ENCODE data around the gene SNCG. TPM values are rescaled to one million over a fixed set of nuclear protein-coding genes. Genes with fewer than 3 reads are reported as not detected.
"Not testable (repeated sequence)": the region's sequence is repeated elsewhere in the genome, so short reads cannot be mapped to it uniquely, and the experiment has no call there.

SNCG gene
- total RNA-seq, 2 donors from 2014 or later, result 0.60 to 2.7 TPM

DNA sequence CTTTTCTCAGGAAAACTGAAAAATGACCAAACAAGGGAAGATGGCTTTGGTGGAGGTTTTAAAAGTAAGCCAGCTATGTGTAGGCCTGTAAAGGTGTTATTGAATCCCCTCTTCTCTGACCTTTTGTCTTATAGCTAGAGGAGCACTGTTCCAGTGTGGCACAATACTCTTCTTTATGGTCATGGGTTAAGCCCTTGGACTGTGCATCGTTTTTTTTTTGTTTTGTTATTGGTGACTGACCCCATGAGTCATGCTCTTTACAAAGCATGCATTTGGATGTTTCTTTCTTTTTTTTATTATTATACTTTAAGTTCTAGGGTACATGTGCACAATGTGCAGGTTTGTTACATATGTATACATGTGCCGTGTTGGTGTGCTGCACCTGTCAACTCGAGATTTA lies 42.1 kb downstream of the SNCG start:
- H3K36me3 Mint-ChIP-seq (ENCODE audit: low read depth), result no peaks in the 10 kb centered on the region
- no peaks in the 10 kb centered on the region for H3K27me3 Mint-ChIP-seq (ENCODE audit: insufficient read depth)
- DNase-seq, result no peak
- H3K9ac ChIP-seq (ENCODE audit: extremely low read depth, low read length, poor library complexity, severe bottlenecking), result no peak overlapping the region
- no peaks in the 10 kb centered on the region for H3K9me3 ChIP-seq (ENCODE audit: control insufficient read depth, low read length)
- 90% methylated on average over 3 of the region's 3 CpGs; no CpG with 5 or more reads in 1 of the 2 experiments for WGBS, 2 experiments (ENCODE audit: insufficient coverage in 1 of 2, insufficient read length in 1 of 2)
- no peak overlapping the region for H3K27ac ChIP-seq (ENCODE audit: low read depth, low read length)
- no peaks in the 10 kb centered on the region for H3K36me3 ChIP-seq (ENCODE audit: control insufficient read depth, insufficient read depth, low read length)
- H3K4me3 ChIP-seq (ENCODE audit: low read length), result no peak overlapping the region
- H3K4me1 Mint-ChIP-seq, result no peaks in the 10 kb centered on the region
- no peak overlapping the region for H3K4me3 Mint-ChIP-seq
- no peaks in the 10 kb centered on the region for H3K4me1 ChIP-seq (ENCODE audit: control insufficient read depth, insufficient read depth, low read length)
- TF ChIP-seq, protein P1, sequence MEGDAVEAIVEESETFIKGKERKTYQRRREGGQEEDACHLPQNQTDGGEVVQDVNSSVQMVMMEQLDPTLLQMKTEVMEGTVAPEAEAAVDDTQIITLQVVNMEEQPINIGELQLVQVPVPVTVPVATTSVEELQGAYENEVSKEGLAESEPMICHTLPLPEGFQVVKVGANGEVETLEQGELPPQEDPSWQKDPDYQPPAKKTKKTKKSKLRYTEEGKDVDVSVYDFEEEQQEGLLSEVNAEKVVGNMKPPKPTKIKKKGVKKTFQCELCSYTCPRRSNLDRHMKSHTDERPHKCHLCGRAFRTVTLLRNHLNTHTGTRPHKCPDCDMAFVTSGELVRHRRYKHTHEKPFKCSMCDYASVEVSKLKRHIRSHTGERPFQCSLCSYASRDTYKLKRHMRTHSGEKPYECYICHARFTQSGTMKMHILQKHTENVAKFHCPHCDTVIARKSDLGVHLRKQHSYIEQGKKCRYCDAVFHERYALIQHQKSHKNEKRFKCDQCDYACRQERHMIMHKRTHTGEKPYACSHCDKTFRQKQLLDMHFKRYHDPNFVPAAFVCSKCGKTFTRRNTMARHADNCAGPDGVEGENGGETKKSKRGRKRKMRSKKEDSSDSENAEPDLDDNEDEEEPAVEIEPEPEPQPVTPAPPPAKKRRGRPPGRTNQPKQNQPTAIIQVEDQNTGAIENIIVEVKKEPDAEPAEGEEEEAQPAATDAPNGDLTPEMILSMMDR (conservative IDR thresholded peaks at IDR 0.05), result no peak
- H3K27me3 ChIP-seq (ENCODE audit: control insufficient read depth, insufficient read depth, low read length, poor library complexity, severe bottlenecking), result no peaks in the 10 kb centered on the region
- no peak overlapping the region for H3K27ac Mint-ChIP-seq
- no peaks in the 10 kb centered on the region for H3K9me3 Mint-ChIP-seq

DNA sequence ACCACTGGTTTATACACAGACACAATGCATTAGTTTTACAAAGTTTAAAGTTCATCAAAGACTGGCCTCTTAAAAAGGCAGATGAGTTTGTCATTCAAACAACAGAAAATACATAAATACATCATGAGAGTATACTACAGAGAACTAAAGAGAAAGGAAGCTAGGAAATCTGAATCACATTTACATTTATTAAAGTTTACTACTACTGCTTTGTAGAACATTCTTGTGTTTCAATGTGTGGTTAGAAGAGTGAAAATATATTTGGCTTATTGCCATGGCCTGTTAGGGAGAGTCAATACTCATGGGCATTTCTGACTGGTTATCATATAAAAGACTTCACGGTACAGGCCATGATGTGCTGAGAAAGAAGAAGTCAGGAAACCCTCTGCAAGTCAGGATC lies 48.7 kb downstream of the SNCG start:
- H3K9me3 ChIP-seq (ENCODE audit: control insufficient read depth, low read length); H3K36me3 Mint-ChIP-seq (ENCODE audit: low read depth); H3K27me3 Mint-ChIP-seq (ENCODE audit: insufficient read depth); DNase-seq; H3K4me1 ChIP-seq (ENCODE audit: control insufficient read depth, insufficient read depth, low read length); H3K27me3 ChIP-seq (ENCODE audit: control insufficient read depth, insufficient read depth, low read length, poor library complexity, severe bottlenecking); H3K27ac Mint-ChIP-seq; H3K4me1 Mint-ChIP-seq; H3K9ac ChIP-seq (ENCODE audit: extremely low read depth, low read length, poor library complexity, severe bottlenecking); H3K9me3 Mint-ChIP-seq; H3K4me3 ChIP-seq (ENCODE audit: low read length); H3K4me3 Mint-ChIP-seq; H3K36me3 ChIP-seq (ENCODE audit: control insufficient read depth, insufficient read depth, low read length); H3K27ac ChIP-seq (ENCODE audit: low read depth, low read length): not testable (repeated sequence)
- WGBS, 2 experiments (ENCODE audit: insufficient coverage in 1 of 2, insufficient read length in 1 of 2), result no CpG with 5 or more reads among the region's 1 CpG

DNA sequence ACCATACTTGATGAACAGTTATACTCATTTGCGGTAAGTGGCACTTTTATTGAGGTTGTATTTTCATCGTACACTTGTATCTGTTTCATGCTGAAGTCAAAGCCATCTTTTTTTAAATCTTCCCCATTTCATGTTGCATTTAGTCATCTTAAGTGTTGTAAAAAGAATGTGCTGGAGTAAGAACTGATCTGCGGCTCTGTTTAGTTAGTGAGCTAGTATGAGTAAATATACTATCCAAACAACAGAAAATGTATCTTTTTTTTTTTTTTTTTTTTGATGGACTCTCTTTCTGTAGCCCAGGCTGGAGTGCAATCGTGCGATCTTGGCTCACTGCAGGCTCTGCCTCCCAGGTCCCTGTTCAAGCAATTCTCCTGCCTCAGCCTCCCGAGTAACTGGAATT lies 49.3 kb downstream of the SNCG start:
- H3K9me3 ChIP-seq (ENCODE audit: control insufficient read depth, low read length); H3K4me3 ChIP-seq (ENCODE audit: low read length); H3K4me3 Mint-ChIP-seq; DNase-seq; H3K9ac ChIP-seq (ENCODE audit: extremely low read depth, low read length, poor library complexity, severe bottlenecking); H3K4me1 Mint-ChIP-seq; H3K36me3 Mint-ChIP-seq (ENCODE audit: low read depth); H3K27ac ChIP-seq (ENCODE audit: low read depth, low read length); H3K4me1 ChIP-seq (ENCODE audit: control insufficient read depth, insufficient read depth, low read length); H3K27ac Mint-ChIP-seq; H3K27me3 Mint-ChIP-seq (ENCODE audit: insufficient read depth); H3K9me3 Mint-ChIP-seq; H3K36me3 ChIP-seq (ENCODE audit: control insufficient read depth, insufficient read depth, low read length); H3K27me3 ChIP-seq (ENCODE audit: control insufficient read depth, insufficient read depth, low read length, poor library complexity, severe bottlenecking): not testable (repeated sequence)
- 89 to 90% methylated on average over 2 to 3 of the region's 6 CpGs for WGBS, 2 experiments (ENCODE audit: insufficient coverage in 1 of 2, insufficient read length in 1 of 2)

DNA sequence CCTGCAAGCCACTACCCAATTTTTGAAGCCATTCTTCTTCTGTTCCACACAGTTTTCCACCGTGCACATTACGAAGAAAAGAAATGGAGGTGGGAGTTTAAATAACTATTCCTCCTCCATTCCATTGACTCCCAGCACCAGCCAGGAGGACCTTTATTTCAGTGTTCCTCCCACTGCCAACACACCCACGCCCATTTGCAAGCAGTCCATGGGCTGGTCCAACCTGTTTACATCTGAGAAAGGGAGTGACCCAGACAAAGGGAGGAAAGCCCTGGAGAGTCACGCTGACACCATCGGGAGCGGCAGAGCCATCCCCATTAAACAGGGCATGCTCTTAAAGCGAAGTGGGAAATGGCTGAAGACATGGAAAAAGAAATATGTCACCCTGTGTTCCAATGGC lies 49.9 kb downstream of the SNCG start:
- not testable (repeated sequence) for H3K4me3 Mint-ChIP-seq; H3K36me3 Mint-ChIP-seq (ENCODE audit: low read depth); H3K36me3 ChIP-seq (ENCODE audit: control insufficient read depth, insufficient read depth, low read length); H3K9me3 ChIP-seq (ENCODE audit: control insufficient read depth, low read length); H3K9ac ChIP-seq (ENCODE audit: extremely low read depth, low read length, poor library complexity, severe bottlenecking); H3K4me1 Mint-ChIP-seq; DNase-seq; H3K27me3 Mint-ChIP-seq (ENCODE audit: insufficient read depth); H3K4me3 ChIP-seq (ENCODE audit: low read length); H3K9me3 Mint-ChIP-seq; H3K27me3 ChIP-seq (ENCODE audit: control insufficient read depth, insufficient read depth, low read length, poor library complexity, severe bottlenecking); H3K27ac ChIP-seq (ENCODE audit: low read depth, low read length); H3K27ac Mint-ChIP-seq; H3K4me1 ChIP-seq (ENCODE audit: control insufficient read depth, insufficient read depth, low read length)
- WGBS, 2 experiments (ENCODE audit: insufficient coverage in 1 of 2, insufficient read length in 1 of 2), result 97 to 100% methylated on average over 1 to 5 of the region's 7 CpGs

DNA sequence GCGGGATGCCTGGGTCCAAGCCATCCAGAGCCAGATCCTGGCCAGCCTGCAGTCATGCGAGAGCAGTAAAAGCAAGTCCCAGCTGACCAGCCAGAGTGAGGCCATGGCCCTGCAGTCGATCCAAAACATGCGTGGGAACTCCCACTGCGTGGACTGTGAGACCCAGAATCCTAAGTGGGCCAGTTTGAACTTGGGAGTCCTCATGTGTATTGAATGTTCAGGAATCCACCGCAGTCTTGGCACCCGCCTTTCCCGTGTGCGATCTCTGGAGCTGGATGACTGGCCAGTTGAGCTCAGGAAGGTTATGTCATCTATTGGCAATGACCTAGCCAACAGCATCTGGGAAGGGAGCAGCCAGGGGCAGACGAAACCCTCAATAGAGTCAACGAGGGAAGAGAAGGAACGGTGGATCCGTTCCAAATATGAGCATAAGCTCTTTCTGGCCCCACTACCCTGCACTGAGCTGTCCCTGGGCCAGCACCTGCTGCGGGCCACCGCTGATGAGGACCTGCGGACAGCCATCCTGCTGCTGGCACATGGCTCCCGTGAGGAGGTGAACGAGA lies 50.8 kb downstream of the SNCG start:
- H3K27ac ChIP-seq (ENCODE audit: low read depth, low read length); H3K9me3 Mint-ChIP-seq; H3K4me1 ChIP-seq (ENCODE audit: control insufficient read depth, insufficient read depth, low read length); H3K9me3 ChIP-seq (ENCODE audit: control insufficient read depth, low read length); H3K4me3 ChIP-seq (ENCODE audit: low read length); H3K27me3 Mint-ChIP-seq (ENCODE audit: insufficient read depth); H3K9ac ChIP-seq (ENCODE audit: extremely low read depth, low read length, poor library complexity, severe bottlenecking); H3K27ac Mint-ChIP-seq; H3K36me3 Mint-ChIP-seq (ENCODE audit: low read depth); H3K27me3 ChIP-seq (ENCODE audit: control insufficient read depth, insufficient read depth, low read length, poor library complexity, severe bottlenecking); DNase-seq; H3K36me3 ChIP-seq (ENCODE audit: control insufficient read depth, insufficient read depth, low read length); H3K4me1 Mint-ChIP-seq; H3K4me3 Mint-ChIP-seq: not testable (repeated sequence)
- whole genome bisulfite sequencing, 2 experiments (ENCODE audit: insufficient coverage in 1 of 2, insufficient read length in 1 of 2), result 94 to 100% methylated on average over 2 to 16 of the region's 18 CpGs

Other genes starting within 250 kb of the SNCG start
- 10 to 100 TPM; 69.4 to 96.4 TPM for gene BMPR1A, start 202.0 kb upstream of the SNCG start, total RNA-seq
- gene MMRN2, start 984 bp upstream of the SNCG start, total RNA-seq, result 1 to 10 TPM in 1 of 2 donors, under 1 TPM in 1; 1.00 to 1.3 TPM
- gene ADIRF, start 9.9 kb downstream of the SNCG start, total RNA-seq, result under 1 TPM in 1 of 2 donors, not detected in 1; 0.53 TPM
- gene FAM25A, start 61.7 kb downstream of the SNCG start, total RNA-seq, result not detected
- gene GLUD1, start 136.2 kb downstream of the SNCG start, total RNA-seq, result 100 to 1,000 TPM; 104 to 107 TPM
- 10 to 100 TPM; 30.0 to 30.5 TPM for gene SHLD2, start 136.6 kb downstream of the SNCG start, total RNA-seq

Measured in endodermal cell (in vitro differentiated cells).